NCI-H526 (cell line): ENCODE measurements around the gene BPIFB1.

Source experiments
- DNase-seq, 2 experiments: peaks; one replicate each; lab custom pipeline; 2025; lab: John Stamatoyannopoulos, UW

Gene BPIFB1

DNA sequence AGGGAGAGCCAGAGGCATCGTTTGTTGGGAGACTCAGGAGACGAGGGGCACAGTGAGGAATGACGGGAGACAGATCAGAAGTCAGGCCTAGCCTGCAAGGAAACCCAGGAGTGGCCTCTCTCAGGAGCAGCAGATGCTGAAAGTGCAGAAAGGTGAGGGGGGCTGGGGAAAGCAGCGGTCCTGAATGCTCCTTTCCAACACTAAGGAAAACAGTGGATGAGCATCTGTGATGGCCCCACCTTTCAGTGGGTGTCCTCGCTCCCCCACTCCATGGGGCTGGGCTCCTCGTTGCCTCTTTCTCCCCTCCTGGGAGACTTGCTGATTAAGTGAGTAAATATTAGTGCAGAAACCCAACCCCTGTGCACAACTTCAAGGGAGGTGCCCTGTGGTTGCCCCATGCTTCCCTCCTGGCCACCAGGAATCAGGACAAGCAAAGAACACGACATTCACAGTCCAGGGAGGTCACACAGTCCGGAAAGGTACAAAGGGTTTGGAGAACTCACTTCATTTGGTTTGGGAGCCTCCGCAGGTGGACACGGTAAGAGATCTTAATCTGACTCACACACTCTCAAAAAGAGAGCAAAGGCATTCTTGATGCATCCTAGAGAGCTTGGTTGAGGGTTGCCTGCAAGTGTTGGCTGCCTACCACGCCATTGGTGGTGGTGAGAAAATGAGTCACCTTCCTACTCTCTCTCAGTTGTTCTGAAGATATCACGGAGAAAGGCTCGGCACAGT is 9.7 kb upstream of the BPIFB1 start:
- DNase-seq: no peak

DNA sequence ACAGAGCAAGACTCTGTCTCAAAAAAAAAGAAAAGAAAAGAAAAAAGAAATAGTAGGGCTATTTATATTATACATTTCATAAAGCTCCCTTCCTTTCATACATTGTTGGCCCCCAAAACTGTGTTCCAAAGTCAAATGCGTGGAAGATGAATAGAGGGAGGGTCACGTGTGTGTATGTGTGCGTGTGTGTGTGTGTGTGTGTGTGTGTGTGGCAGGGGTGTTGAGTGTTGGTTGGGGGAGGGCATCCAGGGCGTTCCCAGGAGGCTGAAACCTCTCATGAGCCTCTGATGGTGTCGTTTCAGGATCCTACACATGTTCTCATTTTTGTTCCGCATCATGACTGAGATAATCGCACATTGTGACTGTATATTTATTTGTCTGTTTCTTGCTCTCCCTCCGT is 7.8 kb upstream of the BPIFB1 start:
- no peak for DNase-seq

DNA sequence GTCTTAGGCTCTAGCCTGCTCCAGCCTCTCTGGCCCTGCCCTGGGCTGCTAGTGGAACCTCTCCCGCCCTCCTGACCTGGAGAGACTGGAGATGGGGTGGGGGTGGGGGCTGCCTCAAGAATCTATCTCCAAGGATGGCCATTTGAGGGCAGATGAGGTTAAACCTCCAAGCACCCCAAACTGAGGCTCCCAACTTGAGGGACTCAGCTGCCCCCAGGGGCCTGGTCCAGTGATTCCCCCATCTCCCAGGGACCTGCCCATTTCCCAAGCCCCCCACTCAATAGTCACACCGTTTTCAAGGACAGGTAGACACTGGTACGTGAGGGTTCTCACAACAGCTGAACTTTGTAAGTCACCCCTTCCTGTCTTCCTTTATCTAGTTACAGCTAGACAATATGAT is 7.1 kb upstream of the BPIFB1 start:
- DNase-seq: no peak

DNA sequence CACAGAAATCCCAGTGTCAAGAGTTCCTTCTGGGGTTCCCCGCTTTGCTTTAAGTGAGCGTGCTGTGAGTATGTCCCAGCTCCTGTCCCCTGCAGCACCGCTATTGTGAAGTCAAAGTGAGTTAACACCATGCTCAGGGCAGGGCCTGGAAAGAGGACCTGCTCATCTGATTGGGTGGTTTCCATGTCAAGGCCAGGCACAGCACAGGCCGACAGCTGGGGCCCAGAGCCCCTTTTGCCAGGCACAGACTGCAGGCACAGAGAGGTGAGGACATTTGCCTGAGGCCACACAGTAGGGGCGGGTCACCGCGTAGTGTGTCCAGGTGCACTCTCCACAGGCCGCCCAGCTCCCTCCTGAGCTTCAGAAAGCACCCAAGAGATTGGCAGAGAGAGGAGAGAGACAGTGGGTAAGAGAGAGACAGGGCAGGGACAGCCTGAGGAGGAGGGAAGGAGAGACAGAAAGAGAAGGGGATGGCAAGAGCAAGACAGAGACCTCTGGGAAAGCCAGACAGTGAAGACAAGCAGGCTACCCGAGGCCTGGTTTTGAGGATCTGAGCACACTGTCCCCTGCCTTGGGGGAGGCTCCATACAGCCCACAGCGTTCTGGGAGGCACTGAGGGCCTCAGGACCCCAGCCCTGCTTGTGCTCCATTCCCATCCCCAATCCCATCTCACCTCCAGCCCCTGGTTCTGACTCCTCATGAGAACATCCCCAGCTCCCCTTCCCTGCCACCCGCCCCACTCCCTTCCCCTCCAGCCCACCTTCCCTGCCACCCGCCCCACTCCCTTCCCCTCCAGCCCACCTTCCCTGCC is 6.5 kb upstream of the BPIFB1 start:
- no peak for DNase-seq

DNA sequence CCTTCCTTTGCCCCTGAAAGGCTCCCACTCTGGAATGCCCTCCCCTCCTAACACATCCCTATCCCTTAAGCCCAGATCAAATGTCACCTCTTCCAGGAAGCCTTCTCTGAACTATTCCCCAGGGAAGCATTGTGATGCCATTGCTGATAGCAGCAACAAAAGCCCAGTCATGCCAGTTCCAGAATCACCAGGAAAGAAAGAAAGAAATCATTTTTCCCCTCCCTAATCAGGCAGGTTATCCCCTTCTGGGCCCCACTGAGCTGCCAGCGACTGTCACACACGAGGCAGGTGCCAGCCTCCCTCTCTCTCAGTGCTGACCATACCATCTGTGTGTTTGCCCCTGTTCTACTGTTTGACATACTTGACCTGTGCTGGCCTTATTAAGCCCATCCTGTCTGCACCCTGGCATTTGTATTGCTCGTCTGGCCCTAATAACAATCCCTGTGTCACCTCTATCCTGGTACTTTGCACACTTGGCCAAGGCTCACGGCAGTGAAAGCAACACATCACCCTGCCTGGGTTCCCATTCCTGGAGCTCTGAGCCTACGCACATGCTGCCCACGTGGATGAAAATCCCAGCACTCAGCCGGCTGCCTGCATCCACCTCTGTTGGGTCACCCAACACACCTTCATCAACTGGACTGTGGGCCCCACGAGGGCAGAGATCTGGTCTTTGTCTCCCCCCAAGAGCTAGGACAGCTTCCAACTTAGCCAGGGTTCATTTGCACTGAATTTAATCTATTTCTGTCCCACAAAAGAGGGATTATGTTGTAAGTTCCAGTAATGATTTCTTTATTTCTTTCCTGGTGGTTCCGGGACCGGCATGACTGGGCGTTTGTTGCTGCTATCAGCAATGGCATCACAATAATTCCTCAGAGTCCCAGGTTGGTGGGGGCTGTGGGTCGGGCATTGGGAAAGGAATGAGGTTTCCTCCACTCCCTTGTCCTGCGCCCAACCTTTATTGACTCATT is 5.3 kb upstream of the BPIFB1 start:
- DNase-seq: peak; percentile 75 to 78

DNA sequence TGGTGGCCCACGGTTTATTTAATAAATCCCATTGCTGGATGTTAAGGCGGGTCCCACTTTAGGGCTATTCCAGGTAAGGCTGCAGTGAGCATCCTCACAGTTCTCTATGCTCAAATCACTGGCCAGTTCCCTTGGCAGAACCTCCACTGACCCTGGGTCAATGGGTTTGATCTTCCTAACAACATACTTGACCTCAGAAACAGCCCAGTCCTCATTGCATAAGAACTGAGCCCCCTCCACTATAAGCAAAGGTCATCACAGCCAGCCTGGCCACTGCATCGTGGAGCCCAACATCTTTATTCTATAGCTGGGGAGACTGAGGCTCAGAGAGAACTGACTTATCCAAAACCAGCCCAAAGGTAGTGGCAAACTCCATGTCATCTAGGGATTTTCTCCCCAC is 4.3 kb upstream of the BPIFB1 start:
- no peak for DNase-seq

DNA sequence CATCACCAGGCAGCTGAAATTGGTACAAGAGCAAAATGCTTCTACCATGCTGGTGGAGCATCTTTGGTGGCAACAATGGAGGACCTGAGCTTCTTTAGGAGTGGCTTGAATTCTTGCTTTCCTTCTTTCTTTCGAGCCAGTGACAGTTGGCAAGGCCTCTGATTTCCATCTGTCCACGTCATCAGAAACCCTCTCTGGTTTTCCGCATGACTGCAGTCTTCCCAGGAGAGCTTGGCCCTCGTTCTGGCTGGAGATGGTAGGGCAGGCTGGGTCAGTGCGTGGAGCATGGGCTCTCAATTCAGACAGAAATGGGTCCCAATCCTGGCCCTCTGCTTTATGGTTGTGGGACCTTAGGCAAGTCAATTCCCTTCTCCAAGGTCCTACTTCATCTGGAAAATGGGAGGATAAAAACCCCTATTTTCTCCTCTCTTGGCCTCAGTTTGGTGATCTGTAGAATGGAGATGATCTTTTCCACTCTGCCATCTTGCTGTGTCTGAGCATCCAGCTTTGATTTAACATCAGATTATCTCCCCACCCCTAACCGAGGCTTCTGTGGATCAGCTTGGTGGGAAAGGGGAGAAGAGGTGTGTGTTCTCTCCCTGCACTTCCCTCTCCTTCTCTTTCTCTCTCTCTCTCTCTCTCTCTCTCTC is 3.6 kb upstream of the BPIFB1 start:
- peak in 1 of 2 experiments; percentile 17 for DNase-seq

DNA sequence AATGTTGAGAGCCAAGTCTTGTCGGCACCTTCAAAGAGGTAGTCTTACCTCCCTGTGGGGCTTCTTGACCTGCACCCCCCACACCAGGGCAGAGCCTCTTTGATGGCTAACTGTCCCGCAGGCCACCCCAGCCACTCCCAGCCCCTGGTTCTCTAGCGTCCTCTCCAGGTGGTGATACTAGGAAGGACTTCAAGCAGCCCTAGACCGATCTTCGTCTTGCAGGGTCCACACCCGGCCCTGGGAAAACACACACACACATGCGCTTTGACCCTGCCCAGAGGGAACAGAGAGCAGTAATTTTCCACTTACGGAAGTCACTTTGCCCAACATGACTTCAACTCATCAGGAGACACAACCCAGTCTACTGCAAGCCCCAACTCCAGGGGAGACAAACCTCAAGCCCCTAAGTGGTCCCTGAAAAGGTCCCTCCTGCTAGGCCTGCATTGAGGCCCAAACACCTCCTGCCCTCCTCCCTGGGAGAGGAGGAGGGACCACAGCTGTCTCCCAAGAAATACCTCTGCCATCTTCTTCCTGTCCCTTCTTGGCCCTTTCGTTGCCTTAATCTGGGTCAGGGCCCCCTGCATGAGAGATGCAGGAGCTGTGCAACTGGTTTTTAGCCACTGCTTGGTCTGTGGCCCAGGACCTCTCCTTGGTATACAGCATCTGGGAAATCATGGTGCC is 2.9 kb upstream of the BPIFB1 start:
- no peak for DNase-seq

DNA sequence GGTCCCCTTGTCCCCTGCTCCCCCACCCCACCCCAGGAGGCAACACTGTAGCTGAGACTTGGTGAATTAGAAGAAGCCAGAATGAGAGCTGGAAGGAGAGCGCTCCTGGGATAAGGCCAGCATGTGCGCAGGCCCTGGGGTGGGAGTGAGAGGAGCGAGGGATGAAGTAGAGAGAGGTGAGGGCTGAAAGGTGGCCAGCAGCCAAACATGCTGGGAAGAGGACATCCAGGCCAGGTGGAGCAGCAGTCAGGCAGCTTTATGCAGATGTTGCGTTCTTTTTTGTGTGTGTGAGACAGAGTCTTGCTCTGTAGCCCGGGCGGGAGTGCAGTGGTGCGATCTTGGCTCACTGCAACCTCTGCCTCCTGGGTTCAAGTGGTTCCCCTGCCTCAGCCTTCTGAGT is 2.2 kb upstream of the BPIFB1 start:
- DNase-seq: no peak

DNA sequence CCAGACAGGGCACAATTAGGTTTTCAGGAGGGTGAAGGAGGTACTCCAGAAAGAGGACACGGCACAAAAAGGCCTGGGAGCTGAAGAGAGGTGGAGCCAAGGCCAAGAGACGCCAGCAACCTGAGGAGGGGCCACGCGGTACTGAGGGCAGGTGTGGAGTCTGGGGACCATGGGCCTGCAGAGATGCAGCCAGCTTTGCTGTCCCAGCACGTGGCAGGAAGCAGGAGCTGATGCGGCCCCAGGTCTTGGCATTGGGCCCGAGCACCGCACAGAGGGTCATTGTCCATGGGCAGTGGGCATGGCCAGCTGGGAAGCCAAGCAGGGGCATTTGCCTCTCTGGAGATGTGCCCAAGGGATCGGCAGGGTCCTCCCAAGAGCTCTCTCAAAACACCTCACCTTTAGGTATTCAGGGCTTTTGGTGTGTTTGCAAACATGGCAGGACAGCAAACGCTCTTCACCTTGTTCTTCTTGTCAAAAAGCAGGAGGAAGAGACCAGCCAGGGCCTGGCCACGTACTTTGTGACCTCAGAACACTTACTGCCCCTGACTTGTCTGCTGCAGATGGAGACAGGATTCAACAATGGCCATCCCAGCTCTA is 1.4 kb upstream of the BPIFB1 start:
- no peak for DNase-seq

DNA sequence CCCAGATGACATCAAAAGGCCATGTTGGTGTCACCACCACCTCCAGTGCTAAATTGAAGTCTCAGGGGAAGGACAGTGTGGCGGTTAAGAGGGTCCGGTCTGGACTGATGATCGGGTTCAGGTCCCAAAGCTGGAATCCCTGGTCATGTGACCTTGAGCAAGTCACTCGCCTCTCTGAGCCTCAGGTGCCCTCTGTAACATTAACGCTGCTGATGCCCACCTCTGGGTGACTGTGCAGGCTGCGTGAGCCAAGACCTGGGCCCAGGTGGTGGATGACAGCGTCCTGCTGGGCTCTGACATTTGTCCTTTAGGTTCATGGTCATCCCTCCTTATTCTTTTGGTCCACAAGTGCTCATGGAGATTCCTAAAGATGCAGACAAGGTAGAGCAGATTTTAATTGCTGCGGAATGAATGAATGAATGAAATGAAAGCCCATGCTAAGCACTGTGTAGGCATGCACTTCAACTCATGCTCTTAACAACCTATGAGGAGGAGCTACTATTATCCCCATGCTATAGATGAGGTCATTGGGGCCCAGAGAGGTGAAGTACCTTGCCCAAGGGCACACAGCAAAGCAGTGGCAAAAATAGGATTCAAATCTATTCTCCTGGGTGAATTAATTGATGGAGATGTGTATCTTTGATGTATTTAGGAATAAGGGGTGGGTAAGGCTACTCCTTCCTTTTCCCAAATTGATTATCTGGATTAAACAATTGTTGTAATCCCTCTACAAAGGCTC is 649 bp upstream of the BPIFB1 start:
- DNase-seq: no peak

DNA sequence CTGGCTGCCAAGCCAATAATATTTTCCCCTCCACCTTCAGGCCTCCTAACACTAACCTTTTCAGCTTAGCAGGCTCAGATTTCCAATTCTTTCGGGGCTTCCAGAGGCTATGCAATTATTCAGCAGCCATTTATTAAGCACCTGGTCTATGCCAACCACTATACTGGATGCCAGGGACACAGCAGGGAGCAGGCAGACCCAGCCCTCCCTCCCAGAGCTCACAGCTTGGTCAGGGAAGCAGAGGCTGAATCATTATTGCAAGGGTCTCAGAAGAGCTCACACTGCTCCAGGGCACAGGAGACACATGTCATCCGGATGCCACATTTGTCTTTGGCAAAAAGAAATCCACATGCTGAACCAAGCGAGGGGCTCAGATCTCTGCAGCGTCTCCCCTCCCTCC is 1.3 kb downstream of the BPIFB1 start:
- DNase-seq: no peak

DNA sequence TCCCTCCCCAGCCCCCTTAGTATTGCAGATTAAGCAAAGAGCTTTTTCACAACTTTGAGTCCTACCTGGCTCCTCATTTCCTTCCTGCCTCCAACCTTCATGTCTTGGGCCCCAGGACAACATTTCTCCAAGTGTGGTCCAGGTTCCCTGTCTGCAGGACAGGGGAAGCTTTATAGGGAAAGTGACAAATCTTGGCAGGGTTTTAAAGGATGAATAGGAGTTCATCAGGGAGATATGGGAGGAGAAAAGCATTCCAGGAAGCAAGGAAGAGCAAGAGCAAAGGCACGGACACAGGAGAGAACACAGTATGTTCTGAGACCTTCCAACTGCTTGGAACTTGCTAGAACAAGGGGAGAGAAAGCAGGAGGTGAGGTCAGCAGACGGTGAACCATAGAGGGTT is 1.9 kb downstream of the BPIFB1 start:
- no peak for DNase-seq

DNA sequence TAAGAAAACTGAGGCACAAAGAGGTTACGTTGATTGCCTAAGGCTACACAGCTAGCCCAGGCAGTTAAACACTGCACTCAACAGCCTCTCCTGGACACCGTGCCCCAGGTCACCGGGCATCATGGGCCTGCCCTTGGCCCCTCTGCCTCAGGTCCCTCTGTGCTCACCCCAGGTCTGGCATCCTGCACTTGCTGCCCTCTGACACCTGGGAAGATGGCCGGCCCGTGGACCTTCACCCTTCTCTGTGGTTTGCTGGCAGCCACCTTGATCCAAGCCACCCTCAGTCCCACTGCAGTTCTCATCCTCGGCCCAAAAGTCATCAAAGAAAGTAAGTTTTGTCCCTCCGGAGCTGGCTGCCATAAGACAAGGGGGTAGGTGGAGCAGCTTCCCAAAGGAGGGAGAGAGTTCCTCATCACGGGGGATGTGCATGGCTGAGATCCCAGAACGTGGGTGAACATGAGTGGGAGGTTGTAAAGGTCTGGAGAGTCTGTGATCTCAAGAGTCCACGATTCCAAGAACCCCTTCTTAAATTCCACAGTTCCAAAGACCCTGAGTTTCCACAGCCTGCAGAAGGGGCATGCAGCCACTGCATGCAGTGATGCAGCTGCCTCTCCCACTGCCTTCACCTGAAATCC is 3.0 kb downstream of the BPIFB1 start:
- no peak for DNase-seq

DNA sequence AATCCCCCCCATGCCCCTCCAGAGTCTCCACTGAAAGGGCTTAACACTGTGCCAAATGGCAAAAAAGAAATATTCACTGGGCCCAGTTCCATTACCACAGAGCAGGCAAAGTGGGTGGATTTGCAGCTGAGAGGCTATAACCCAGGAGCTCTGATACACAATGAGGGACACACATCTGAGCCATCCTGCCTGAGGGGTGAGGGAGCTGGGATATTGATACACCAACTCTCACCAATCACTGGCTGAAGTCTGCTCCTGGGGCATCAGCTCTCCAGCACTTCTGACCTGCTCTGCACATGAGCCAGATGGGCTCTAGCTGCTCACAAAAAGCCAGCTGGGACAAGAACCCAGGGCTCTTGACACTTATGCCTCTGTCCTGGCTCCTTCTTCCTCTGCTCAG is 4.9 kb downstream of the BPIFB1 start:
- DNase-seq: no peak

DNA sequence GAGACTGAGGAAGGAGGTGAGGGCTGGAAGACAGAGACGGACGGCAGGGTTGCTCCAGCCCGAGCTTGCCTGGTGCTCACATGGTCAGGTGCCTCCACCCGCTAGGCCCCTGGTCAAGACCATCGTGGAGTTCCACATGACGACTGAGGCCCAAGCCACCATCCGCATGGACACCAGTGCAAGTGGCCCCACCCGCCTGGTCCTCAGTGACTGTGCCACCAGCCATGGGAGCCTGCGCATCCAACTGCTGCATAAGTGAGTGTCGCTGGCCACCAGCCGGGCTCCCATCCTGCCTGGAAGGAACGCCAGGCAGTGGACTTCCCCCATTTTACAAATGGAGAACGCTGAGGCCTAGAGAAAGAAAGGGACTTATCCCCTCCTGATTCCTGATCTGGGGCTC is 7.8 kb downstream of the BPIFB1 start:
- DNase-seq: no peak

DNA sequence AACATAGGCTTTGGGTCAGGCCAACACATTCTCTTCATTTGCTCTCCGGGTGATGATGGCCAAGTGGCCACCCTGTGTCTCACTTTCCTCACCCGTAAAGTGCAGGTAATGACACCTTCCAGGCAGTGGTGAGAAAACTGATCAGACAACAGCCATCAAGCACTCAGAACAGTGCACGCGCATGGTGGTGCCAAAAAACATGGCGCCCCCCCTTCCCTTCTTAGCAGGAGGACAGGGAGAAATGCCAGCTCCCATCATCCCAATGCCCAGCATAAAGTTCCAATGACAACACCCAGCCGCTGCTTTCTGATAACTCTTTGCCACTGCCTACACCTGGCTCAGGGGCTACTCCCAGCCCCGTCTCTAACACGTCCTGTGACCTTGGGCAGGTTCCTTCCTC is 8.4 kb downstream of the BPIFB1 start:
- DNase-seq: no peak

DNA sequence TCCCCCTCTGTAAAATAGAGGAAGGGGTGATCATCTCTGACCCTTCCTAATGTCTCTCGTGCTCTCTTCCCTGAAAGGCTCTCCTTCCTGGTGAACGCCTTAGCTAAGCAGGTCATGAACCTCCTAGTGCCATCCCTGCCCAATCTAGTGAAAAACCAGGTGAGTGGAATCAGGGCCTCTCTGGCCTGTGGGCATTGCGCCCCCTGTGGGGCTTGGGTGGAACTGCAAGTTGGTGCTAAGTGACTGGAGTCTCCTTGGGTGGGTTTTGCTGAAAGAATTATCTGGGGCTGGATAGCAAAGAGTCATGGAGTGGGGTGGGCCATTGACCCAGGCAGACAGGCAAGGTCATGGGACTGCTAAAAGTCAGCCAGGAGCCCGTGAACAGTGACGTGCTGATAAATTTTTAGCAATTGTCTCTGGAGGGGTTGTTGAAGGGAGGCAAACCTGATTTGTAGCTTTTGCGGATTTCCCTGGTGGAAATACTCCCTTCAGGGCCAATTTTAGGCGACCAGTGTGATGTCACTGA is 8.9 kb downstream of the BPIFB1 start:
- peak; percentile 37 to 75 for DNase-seq

DNA sequence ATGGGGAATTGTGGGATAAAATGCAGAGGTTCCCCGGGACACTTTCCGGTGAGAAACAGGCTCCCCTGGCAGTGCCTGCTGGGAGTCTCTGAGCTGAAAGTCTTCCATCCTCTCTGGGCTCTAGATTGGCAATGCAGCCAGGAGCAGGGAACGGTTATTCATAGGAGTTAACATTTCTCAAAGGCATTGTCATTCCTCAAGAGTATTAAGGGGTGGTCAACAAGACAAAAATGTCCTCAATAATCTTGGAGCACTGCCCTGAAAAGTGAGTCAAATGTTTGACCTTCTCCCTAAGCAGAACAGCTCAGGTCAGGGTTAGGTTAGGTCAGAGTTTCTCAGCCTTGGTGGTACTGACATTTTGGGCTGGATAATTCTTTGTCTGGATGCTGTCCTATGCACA is 13.2 kb downstream of the BPIFB1 start:
- no peak for DNase-seq
